NCI-H187 (cell line): ENCODE data around the gene SDF2L1.

Experiments
- DNase-seq, 2 experiments: peaks; one replicate each; lab custom pipeline; 2025; lab: John Stamatoyannopoulos, UW

Gene SDF2L1

DNA sequence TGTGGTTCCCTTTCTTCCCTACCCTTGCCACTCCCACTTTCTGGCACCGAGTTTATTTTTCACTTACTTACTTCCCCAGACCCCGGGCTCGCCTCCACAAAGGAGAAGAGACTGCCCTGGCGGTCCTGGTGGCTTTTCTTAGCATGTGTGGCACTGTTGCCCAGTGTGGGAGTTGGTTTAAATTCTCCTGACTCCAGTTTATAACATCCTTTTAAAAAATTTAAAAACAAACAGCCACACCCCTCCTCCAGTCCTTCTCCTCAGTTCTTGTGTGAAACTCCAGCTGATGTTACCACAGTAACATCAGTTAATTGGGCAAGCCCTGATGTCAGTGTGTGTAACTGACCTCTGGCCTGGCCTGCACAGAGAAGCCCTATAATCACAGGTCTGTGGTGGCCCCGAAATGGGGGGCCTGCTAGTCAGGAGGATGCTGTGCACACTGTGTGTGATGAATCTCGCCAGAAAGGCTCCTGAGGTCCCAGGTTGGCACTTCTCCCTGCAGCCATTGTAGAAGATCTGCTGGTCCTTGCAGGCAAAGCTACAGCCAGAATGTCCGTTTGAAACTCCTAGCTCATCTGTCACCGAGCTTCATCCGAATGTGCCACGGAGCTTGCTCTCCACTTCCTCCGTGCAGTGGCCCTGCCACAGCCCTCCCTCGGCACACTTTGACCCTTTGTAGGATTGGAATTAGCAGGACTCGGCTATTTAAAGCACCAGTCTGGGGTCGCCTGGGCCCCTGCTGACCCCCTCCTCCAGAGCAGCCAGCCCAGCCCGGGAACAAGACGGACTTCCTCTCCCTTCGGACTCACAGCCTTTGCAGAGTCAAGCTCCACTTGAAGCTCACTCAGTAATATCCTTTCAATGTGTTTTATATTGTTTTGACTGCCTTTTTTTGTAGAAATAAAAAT, 19.8 kb upstream of the SDF2L1 start:
- no peak for DNase-seq

DNA sequence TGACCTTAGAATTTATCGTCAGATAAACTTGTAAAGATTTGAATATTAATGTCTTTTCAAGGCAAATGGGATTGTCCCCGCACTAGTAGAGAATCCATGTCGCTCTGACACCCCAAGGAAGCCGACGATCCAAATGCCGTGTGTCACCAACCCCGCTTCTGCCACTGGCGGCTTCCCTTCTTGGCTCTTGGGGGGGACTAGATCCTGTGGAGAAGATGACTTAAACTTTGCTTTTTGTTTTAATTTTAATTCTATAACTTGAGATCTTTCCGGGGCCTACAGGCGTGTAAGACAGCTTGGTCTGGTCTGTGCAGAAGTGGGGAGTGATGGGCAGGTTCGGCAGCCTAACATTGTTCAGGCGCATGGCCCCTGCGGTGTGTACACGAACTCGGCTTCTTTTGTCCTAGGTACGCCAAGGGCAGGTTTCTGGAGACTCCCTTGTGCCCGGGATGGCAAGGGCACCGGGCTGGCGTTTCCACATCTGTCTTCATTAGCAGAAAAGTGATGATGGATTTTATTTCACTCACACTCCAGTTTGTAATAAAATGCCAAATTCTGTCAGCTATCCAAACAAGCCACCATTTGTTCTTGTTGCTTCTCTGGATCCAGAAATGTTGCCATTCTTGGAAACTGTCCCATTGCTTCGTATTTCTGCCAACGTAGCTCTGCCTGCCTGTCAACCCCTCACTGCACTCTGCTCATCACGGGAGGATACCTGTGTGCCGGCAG, 19.0 kb upstream of the SDF2L1 start:
- no peak for DNase-seq

DNA sequence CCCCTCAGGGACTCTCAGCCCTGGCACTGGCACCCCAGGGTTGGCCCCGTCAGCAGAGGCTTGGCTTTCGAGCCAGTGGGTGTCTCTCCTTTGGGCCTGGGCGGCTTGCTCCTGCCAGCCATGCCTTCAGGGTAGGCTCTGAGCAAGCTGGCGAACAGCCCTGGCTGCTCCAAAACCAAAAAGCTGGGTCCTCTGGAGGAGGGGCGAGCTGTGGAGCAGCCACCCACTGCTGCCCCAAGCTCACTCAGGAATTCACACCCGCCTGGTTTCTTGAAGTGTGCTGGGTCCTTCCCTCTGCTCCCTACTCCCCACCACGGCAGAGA, 18.5 kb upstream of the SDF2L1 start:
- DNase-seq = no peak

DNA sequence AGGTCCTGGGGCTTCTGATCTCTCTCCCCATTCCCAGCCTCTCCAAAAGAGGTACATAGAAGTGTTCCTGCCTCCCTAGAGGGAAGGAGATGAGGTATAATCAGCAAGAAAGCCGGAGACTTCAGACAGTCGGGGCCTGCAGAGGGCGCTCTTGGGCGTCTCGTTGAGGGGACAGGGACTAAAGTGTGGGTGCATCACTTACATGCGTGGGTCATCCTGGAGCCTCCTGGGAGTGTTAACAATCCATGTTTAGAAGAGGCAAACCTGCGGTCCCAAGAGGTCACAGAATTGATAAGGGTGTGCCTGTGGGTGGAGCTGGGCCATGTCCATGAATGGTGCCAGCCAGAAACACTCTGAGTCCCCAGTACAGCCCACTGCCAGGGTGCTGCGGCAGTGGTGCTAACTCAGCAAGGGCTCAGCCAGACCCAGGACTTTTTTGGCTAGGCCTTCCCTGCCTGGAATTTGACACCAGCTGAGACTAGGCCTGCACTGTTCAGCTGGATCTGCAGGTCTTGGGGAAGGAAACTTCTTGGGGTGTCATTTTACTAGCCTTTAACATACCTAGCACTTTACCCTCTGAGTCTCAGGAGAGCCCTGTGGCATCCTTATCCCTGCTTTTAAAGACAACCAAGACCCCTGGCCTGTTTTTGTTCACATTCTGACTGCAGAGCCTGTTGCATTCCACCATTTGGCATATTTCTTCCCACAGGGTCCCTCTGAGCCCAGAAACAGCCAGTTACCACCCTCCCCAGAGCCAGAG, 17.8 kb upstream of the SDF2L1 start:
- no peak for DNase-seq

DNA sequence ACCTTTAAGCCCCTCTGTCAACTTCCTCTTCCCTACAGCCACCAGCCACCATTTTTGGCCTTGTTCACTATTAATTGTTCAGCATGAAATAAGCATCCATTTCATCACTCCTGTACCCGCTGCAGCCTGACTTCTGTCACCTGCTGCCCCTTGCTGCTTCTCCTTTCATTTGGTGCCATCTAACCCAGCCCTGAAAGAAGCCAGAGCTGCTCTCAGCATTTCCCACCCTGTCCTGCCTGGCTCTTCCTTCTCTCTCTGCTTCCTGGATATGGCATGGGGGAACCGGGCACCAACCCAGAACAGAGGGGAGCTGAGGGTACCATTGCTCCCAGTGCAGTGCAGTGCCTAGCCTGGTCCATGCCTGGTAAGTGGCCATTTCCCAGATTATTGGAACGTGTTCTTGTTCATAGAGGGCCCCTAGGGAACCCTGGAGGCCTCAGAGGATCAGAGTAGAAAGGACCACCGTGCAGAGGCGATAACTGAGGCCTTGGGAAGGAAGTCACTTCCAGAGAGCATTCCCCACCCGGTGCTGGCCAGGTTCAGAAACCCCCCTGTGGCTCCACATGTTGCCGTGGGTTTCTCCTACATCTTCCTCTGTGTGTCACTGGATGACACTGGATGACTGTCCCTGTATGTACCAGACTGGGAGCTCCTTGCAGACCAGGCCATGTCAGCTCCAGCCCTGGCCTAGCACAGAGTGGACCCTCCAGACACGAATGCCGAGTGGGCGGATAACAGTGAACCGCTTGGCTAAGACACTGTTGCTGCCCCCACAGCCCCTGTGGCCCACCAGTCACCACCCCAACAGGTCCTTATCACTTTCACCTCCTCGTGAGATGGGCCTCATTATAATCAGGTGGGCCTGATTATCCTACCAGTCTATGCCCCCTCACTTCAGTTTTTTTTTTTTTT, 17.0 kb upstream of the SDF2L1 start:
- no peak for DNase-seq

DNA sequence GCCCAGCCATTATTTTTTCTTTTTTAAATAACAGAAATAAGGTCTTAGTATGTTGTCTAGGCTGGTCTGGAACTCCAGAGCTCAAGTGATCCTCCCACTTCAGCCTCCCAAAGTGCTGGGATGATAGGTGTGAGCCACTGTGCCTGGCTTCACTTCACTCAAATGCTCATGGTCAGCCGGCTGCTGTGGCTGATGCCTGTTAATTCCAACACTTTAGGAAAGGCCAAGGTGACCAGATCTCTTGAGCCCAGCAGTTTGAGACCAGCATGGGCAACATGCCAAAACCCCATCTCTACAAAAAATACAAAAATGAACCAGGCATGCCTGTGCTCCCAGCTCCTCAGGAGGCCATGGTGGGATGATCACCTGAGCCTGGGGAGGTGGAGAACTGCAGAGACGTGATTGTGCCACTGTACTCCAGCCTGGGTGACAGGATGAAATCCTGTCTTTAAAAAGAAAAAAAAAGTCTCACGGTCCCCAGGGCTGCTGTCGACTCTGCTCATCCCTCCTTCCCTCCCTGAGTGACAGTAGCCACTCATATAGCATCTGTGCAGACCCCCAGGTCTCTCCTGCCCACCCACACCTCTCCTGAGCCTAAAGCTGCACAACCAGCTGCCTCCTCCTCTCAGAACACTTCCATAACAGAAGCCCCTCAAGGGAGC, 15.9 kb upstream of the SDF2L1 start:
- DNase-seq = no peak

DNA sequence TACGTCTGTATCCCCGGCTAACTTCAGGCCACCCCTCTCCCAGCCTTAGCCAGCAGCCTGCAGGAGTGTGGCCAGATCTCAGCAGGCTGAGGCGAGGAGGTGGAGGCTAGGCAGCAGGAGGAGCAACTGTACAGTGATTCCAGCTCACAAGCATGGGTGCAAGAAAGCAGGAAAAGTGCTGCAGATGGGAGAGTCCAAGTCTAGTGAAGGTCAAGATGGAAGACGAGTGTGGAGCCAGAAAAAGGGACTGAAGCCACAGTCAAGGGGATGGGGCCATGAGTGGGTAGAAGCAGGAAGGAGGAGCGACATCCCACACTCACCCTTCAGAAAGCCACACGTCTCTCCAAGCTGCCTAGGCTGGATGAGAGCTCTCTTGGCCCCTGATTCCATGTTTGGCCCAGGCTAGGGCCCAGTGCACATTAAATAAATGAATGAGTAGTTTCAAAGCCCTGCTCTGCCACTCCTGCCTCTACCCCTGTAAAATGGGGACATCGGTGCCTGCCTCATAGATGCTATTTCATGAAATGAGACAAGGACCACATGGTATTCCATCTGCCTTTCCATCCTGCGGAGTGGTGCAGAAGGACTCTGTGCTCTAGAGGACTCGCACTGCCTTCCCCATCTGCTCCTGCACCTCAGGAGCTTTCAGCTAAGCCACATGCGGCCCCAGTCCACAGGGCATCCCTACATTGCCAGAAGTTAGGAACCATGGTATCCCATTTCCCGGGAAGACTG, 15.2 kb upstream of the SDF2L1 start:
- no peak for DNase-seq

DNA sequence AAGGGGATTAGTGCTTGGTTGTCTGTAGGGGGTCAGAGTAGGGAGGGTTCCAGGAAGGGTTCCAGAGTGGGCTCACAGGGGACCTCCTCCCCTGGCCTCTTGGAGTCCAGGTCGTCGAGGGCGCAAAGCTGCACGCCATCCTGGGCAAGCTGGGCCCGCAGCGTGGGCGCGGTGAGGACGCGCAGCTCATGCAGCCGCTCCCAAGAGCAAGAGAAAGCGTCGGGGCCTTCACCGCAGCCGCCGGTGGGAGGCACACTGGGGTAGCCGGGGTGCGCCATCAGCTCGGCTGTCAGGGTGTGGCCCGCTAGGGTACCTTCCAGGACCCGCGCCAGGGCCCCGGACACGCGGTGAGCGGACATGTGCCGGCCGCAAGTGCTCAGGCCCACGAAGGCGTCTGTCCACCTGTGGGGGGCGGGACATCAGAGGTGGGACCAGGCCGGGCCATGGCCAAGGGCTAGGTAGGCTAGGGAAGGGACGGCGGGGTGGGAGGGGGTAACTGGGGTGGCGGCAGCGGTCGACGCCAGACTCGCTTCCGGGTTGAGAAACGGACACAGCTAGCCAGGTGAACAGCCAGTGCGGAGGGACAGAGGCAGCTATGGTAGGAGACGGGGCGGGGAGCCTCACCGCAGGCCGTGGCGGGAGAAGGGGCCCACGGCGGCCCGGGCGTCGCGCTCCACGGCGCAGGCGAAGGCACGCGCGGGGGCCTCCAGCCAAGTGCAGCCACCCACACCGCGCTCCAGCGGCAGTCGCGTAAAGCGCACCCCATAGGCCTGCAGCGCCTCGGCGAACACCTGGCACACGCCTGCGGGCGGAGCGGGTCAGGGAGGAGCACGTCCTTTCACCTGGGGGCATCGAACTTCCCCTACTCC, 13.5 kb upstream of the SDF2L1 start:
- no peak for DNase-seq

DNA sequence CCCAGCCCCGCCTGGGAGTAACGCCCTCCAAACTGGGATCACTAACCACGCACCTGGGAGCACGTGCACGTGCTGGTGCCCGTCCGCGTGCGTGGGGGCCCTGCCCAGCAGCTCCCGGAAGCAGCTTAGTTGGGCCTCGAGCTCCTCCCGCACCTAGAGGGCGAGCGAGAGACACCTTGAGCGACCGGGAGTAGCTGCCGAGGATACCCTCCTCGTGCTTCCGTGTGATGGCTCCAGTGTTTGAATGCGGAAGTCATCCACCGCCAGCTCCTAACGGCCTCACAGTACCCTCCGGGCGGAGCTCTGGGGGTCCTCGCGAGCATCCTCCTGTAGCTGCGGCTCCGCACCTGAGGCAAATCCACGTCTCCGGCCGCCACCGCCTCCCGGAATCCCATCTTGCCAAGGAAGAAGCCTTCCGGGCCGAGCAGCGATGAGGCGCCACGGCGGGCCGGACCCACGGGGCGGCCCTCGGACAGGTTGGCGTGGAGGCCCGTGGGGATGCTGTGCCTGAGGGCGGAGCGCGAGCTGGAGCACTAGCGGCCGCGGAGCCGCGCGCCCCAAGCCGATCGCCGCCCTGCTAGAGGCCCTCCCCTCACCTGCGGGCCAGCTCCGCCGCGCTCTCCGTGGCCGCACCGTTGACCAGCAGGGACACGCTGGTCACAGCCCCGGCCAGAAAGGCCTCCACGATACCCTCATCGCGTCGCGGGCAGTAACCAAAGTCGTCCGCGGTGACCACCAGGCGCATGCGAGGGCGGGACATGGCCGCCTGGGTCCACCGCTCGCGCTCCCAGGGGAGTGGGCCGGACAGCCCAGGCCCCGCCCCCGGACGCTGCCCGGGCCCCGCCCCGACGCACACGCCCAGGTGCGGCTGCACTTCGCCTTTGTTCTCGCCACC, 12.6 kb upstream of the SDF2L1 start, which contains the start of gene YDJC:
YDJC (minus strand) TSS at position 768 of the 895 bp plus-strand sequence; CDS start at position 760, 8 bp downstream.
- peak; percentile 51 to 67 for DNase-seq

DNA sequence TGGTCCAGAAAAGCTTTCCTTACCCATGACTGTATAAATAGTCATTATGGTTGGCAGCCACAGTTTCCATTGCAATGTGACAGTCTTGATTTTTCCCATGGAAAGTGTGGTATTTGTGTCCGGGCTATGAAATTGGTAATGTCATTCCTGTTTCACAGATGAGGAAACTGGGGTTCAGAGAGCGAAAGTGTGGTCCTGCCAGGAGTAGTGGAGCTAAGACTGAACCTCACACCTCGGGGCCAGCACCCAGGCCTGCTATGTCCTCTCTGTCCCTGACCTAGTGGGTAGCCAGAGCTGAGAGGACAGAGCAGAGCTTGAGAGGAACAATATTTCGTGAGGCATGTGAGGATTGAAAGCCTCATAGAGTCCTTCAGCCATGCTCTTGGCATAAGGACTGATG, 11.1 kb upstream of the SDF2L1 start:
- DNase-seq = no peak

DNA sequence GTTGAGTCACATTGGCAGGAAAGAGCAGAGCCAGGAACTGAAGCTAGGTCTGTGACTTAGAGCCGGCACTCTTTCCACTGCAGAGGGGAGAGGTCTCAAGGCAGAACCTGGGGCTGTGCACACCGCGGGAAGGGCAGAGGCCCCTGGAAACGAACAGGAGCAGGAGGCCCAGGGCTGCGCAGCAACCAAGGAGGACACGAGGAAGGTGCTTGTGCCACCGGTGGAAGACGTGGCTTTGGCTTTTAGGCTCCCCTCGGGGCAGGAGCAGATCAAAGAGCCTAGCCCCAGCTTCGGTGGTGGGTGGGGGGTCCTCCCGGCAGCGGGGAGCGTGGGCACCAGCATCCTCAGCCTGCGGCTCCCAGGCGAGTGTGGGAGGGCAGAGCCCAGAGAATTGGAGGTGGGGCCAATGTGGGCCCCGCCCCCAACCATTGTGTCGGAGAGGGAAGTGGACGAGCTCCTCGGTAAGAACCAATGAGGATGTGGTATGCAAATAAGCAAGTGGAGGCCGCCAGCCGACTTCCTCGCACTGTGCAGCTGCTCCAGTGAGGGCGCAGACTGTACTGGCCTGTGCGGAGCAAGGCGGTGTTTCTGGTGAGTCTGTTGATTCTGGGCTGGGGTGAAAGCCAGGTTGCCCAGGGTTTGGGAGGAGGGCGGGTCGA, 9.7 kb upstream of the SDF2L1 start, which contains the start of gene CCDC116:
CCDC116 (plus strand) TSS at position 524 of the 659 bp plus-strand sequence. CDS start 422 bp downstream, outside the sequence.
- no peak for DNase-seq

DNA sequence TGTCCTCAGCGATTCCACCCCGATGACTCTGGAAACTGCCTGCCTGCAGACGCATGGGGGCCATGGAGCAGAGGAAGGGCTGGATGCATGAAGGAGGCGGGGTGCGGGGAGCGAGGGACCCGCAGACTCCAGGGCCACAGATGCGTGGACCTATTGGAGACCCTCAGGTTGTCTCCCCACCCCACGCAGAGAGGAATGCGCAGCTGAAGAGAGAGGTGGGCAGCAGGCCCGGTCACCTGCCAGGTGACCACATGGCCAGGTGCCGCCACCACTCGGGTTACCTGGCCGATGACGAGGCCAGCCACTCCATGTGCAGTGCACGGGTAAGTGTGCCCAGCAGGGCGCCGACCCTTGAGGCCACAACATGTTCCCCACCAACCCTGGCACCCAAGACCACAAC, 9.2 kb upstream of the SDF2L1 start:
- DNase-seq = no peak

DNA sequence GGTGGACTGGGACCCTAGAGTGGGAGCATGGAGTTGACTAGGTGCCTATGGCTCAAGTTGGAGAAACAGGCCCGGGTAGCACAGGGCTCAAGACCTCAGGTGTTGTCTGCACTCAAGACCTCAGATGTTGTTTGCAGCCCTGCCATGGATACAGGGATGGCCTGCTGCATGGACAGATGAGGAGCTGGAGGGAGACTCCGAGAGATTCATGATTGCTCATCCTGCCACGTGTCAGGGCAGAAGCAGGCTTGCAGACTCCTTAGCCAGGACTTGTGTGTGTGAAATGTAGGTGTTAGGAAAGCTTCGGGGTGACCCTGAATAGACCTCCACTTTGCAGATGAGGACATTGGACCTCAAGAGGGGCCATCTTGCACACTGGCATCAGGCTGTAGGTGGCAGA, 8.6 kb upstream of the SDF2L1 start:
- no peak for DNase-seq

DNA sequence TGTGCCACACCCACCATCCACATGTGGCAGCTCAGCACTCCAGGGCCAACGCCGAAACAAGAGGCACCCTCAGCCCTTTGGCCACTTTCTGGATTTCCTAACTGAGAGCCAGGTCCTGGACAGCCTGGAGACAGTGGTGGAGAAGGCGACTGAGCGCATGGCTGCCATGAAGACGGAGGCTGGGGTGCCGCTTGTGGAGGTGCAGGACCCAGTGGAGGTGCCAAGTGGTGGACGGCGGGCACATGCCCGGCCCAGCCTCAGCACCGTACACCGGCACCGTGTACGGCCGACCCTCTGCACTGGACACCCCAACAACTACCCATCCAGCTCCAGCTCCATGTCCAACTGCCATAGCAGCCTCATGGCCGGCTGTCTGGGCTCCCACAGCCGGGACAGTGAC, 8.0 kb upstream of the SDF2L1 start:
- DNase-seq = no peak

DNA sequence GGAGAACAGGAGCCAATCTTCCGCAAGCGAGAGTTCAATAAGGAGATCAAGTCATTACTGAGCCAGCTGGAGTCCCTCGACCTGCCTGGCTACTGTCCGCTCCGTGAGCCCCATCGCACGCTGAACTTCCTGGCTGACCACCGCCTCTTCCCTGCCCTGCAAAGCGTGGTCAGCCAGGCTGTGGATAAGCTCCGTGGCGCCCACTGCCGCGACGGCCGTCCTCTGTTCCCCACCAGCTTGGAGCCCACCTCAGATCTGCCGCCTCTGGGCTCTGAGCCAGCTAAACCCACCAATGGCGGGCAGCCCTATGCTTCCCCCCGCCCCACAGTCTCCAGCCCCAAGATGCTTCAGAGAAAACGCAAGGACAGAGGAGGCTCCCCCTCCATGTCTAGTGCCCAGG, 7.3 kb upstream of the SDF2L1 start:
- no peak for DNase-seq

DNA sequence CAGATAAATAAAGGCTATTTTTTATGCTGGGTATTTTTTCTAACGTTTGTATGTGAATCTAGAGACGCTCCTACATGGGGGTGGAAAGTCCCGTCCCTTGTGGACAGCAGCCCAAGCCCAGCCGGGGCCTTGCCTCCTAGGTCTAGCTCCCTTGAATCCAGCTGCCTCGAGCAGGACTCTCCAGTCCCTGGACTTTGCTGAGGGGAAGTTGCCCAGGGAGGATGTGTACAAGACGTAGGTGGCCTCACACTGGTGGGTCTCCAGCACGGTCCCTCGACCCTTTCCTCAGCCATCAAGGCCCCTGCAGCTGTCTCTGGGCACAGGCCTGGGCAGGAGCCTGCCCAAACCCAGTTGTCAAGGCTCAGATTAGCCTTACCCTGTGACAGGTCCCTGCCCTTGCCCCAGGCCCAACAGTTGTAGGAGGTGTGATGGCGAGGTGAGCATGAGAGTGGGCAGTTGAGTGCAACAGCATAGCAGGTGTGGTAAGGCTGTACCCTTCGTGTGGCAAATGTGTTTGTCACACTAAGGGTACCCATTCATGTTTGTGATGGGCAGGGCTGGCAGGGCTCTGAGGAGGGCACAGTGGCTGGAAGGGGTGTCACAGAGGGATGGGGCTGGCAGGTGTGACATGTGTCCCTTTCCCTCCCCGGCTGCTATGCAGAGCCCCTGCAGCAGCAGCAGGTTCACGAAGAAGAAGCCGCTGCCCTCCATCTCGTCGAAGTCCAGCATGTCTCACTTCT, 6.2 kb upstream of the SDF2L1 start:
- no peak for DNase-seq
